Measurements from ENCODE around the gene SRD5A2.

SRD5A2 gene

DNA sequence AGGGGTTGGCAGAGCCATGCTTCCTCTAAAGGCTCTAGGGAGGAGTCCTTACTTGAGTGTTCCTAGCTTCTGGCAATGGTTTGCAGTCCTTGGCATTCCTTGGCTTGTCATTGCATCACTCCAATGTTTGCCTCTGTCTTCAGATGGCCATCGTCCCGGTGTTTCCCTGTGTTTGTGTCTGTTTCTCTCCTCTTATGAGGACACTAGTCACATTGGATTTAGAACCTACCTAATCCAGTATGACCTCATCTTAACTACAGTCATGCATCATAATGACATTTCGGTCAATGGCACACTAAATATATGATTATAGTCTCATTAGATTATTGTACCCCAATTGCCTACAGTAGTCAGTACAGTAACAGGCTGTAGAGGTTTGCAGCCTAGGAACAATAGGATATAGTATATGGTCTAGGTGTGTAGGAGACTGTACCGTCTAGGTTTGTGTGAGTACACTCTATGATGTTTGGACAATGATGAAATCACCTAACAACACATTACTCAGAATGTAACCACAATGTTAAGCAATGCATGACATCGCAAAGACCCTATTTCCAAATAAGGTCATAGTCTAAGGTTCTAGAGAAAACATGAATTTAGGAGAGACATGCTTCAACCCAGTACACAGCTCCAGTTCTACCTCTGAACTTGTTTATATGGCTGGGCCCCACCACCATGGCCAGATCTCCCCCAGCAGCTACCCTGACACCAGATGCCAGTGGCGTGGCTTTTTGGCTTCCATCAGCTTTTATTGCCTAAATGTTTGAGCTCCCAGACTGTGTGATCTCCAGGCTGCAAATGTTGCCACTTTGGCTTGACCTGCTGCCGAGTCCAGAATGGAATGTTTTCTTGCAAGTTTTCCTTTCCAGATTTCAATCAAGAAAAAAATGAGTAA lies 22.1 kb downstream of the SRD5A2 start:
- Histone ChIP-seq H3K9me3 (ENCODE audit: insufficient read depth, low read length) (no peaks in the 10 kb centered on the region), H3K9ac (ENCODE audit: low read length) (no peak overlapping the region), H3K4me3 (ENCODE audit: insufficient read depth, low read length, poor library complexity, severe bottlenecking) (no peak overlapping the region), H3K27ac (ENCODE audit: low read depth, low read length) (no peak overlapping the region), H3K27me3 (ENCODE audit: low read length) (no peaks in the 10 kb centered on the region), H3F3A (ENCODE audit: insufficient read depth) (no peaks in the 10 kb centered on the region), H3K9me2 (replicated peaks; ENCODE audit: insufficient read depth, low read length) (no peaks in the 10 kb centered on the region), H3K4me2 (ENCODE audit: low read depth, low read length, poor library complexity, severe bottlenecking) (no peak overlapping the region), H3K36me3 (ENCODE audit: low read length) (no peaks in the 10 kb centered on the region), H3K79me2 (ENCODE audit: insufficient read depth, low read length) (no peaks in the 10 kb centered on the region), H4K20me1 (ENCODE audit: low read depth, low read length) (no peaks in the 10 kb centered on the region), H2AFZ (ENCODE audit: low read depth, low read length, severe bottlenecking) (no peak overlapping the region)
- no peak for TF ChIP-seq EZH2phosphoT487 (conservative IDR thresholded peaks at IDR 0.05; ENCODE audit: low read length)
- TF ChIP-seq, protein P1, sequence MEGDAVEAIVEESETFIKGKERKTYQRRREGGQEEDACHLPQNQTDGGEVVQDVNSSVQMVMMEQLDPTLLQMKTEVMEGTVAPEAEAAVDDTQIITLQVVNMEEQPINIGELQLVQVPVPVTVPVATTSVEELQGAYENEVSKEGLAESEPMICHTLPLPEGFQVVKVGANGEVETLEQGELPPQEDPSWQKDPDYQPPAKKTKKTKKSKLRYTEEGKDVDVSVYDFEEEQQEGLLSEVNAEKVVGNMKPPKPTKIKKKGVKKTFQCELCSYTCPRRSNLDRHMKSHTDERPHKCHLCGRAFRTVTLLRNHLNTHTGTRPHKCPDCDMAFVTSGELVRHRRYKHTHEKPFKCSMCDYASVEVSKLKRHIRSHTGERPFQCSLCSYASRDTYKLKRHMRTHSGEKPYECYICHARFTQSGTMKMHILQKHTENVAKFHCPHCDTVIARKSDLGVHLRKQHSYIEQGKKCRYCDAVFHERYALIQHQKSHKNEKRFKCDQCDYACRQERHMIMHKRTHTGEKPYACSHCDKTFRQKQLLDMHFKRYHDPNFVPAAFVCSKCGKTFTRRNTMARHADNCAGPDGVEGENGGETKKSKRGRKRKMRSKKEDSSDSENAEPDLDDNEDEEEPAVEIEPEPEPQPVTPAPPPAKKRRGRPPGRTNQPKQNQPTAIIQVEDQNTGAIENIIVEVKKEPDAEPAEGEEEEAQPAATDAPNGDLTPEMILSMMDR (IDR thresholded peaks at IDR 0.05; ENCODE audit: insufficient read depth, low read length, poor library complexity, severe bottlenecking) = no peak

DNA sequence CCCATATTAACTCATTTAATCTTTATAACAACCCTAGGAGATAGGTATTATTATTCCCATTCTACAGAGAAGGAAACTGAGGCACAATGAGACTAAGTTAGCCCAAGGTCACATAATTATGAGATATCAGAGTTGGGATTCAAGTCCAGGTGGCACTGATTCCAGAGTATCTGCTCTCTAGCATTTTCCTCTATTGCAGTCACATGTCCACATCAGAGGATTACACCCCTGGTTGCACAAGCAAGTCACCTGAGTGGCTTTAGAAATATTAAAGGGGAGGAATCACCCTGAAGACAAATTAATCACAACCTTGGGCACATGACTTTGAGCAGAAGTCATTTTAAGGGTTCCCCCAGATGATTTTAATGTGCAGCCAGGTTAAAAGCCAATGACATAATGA lies 23.8 kb downstream of the SRD5A2 start:
- H3K79me2 ChIP-seq (ENCODE audit: insufficient read depth, low read length) = no peaks in the 10 kb centered on the region
- no peak overlapping the region for H3K4me3 ChIP-seq (ENCODE audit: insufficient read depth, low read length, poor library complexity, severe bottlenecking)
- no peak for TF ChIP-seq EZH2phosphoT487 (conservative IDR thresholded peaks at IDR 0.05; ENCODE audit: low read length)
- TF ChIP-seq, protein P1 (IDR thresholded peaks at IDR 0.05; ENCODE audit: insufficient read depth, low read length, poor library complexity, severe bottlenecking) = no peak
- no peak overlapping the region for H2AFZ ChIP-seq (ENCODE audit: low read depth, low read length, severe bottlenecking)
- no peaks in the 10 kb centered on the region for H4K20me1 ChIP-seq (ENCODE audit: low read depth, low read length)
- H3K27ac ChIP-seq (ENCODE audit: low read depth, low read length) = no peak overlapping the region
- no peaks in the 10 kb centered on the region for H3K36me3 ChIP-seq (ENCODE audit: low read length)
- no peaks in the 10 kb centered on the region for H3F3A ChIP-seq (ENCODE audit: insufficient read depth)
- H3K9ac ChIP-seq (ENCODE audit: low read length) = no peak overlapping the region
- no peak overlapping the region for H3K4me2 ChIP-seq (ENCODE audit: low read depth, low read length, poor library complexity, severe bottlenecking)
- H3K9me3 ChIP-seq (ENCODE audit: insufficient read depth, low read length) = no peaks in the 10 kb centered on the region
- H3K9me2 ChIP-seq (replicated peaks; ENCODE audit: insufficient read depth, low read length) = no peaks in the 10 kb centered on the region
- H3K27me3 ChIP-seq (ENCODE audit: low read length) = no peaks in the 10 kb centered on the region

DNA sequence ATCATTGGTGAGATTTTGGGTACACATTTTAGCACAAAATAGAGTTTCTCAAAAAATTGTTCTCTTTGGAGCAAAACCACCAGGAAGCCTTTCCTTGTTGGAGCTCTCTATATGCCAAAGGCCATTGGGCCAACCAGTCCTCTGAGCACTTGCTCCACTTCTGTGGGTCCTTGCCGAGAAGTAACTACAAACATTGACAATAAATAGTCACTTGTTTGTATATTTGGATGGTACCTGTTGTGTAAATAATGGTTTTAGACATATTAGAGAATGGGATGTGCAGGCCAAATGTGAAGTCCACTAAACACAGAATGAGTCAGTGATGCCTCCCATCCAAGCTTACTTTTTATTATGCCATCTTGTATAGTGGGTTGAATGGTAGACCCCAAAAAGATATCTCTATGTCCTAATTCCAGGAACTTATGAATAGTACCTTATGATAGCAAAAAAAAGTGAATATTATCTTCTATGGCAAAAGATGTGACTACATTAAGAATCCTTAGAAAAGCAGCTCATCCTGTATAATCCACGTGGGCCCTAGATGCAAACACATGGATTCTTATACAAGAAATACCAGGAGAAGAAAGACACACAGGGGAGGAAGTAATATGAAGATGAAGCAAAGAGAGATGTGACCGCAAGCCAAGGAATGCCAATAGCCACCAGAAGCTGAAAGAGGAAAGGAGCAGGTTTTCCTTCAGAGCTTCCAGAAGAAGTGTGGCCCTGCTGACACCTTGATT lies 24.6 kb downstream of the SRD5A2 start:
- Histone ChIP-seq H3F3A (ENCODE audit: insufficient read depth) (no peaks in the 10 kb centered on the region), H3K4me2 (ENCODE audit: low read depth, low read length, poor library complexity, severe bottlenecking) (no peak overlapping the region)
- TF ChIP-seq EZH2phosphoT487 (conservative IDR thresholded peaks at IDR 0.05; ENCODE audit: low read length) = no peak
- TF ChIP-seq, protein P1 (IDR thresholded peaks at IDR 0.05; ENCODE audit: insufficient read depth, low read length, poor library complexity, severe bottlenecking) = no peak

More for the DNA sequence above, 24.6 kb downstream of the SRD5A2 start:
- H3K9ac ChIP-seq (ENCODE audit: low read length) = no peak overlapping the region
- H4K20me1 ChIP-seq (ENCODE audit: low read depth, low read length) = no peaks in the 10 kb centered on the region
- H3K79me2 ChIP-seq (ENCODE audit: insufficient read depth, low read length) = no peaks in the 10 kb centered on the region
- H3K4me3 ChIP-seq (ENCODE audit: insufficient read depth, low read length, poor library complexity, severe bottlenecking) = no peak overlapping the region
- H2AFZ ChIP-seq (ENCODE audit: low read depth, low read length, severe bottlenecking) = no peak overlapping the region
- H3K9me2 ChIP-seq (replicated peaks; ENCODE audit: insufficient read depth, low read length) = no peaks in the 10 kb centered on the region
- no peaks in the 10 kb centered on the region for H3K36me3 ChIP-seq (ENCODE audit: low read length)
- H3K27ac ChIP-seq (ENCODE audit: low read depth, low read length) = no peak overlapping the region
- H3K27me3 ChIP-seq (ENCODE audit: low read length) = no peaks in the 10 kb centered on the region
- no peaks in the 10 kb centered on the region for H3K9me3 ChIP-seq (ENCODE audit: insufficient read depth, low read length)
